Endothelial cell of umbilical vein (primary cell): ENCODE measurements around the gene PRR15L.

ENCODE experiments used
- CTCF ChIP-seq, 2 donors: IDR thresholded peaks; 1 replicate in 1 of 2; 2 replicates in 1 of 2; pipeline ENCODE4 v1.5.1; 2011; ENCODE audit warnings: low read length in 2 of 2, mild to moderate bottlenecking in 2 of 2, moderate library complexity in 2 of 2, control low read depth in 1 of 2, inconsistent platforms in 1 of 2, low read depth in 1 of 2; ENCODE audit not compliant: insufficient read depth in 1 of 2; ENCODE audit errors: extremely low read depth in 1 of 2
- EZH2 ChIP-seq: IDR thresholded peaks from 2 replicates; pipeline ENCODE4 v1.6.1; 2012; ENCODE audit warnings: borderline replicate concordance, low read depth, mild to moderate bottlenecking, moderate library complexity, low read length, inconsistent platforms; ENCODE audit not compliant: severe bottlenecking
- MAX ChIP-seq: IDR thresholded peaks from 2 replicates; pipeline ENCODE4 v1.6.1; 2011; ENCODE audit not compliant: insufficient read depth, insufficient read length
- MYC ChIP-seq: IDR thresholded peaks from one replicate; pipeline ENCODE4 v1.6.1; 2011; ENCODE audit warnings: mild to moderate bottlenecking, low read depth, low read length
- POLR2A ChIP-seq: IDR thresholded peaks from 2 replicates; pipeline ENCODE4 v1.6.1; 2012; ENCODE audit warnings: low read depth, mild to moderate bottlenecking, control low read depth, low read length
- POLR2AphosphoS5 ChIP-seq: IDR thresholded peaks from 2 replicates; pipeline ENCODE4 v1.6.1; 2012; ENCODE audit warnings: low read depth, mild to moderate bottlenecking, control low read depth, low read length, moderate library complexity; ENCODE audit not compliant: insufficient read depth

GRCh38 chr17:47906443-47906842 lies 51.2 kb downstream of the PRR15L start:
- TF ChIP-seq EZH2 (no peak), CTCF (IDR thresholded peaks at IDR 0.05; ENCODE audit: extremely low read depth in 1 of 2, insufficient read depth in 1 of 2, low read depth in 1 of 2, low read length in 2 of 2) (no peak), POLR2A (no peak), POLR2AphosphoS5 (no peak), MYC (no peak), MAX (no peak)
